Osteocyte (in vitro differentiated cells): ENCODE results near the gene ACP2. TPM values are rescaled to one million over a fixed set of nuclear protein-coding genes. Genes with fewer than 3 reads are reported as not detected.
"Not testable (repeated sequence)": the region's sequence is repeated elsewhere in the genome, so short reads cannot be mapped to it uniquely, and the experiment has no call there.

Experiments
- DNase-seq: peaks from one replicate; pipeline ENCODE4 v3.0.0; 2021; ENCODE audit warnings: mixed read lengths; ENCODE audit not compliant: unreplicated experiment; ENCODE audit errors: extremely low spot score
- H3K27ac Mint-ChIP-seq: one replicate; pipeline ENCODE4 v1.8.0; 2021; ENCODE audit warnings: mild to moderate bottlenecking, mixed read lengths; ENCODE audit not compliant: unreplicated experiment
- H3K27me3 Mint-ChIP-seq: one replicate; pipeline ENCODE4 v1.8.0; 2021; ENCODE audit warnings: mixed read lengths; ENCODE audit not compliant: unreplicated experiment
- H3K36me3 Mint-ChIP-seq: one replicate; pipeline ENCODE4 v1.8.0; 2021; ENCODE audit warnings: mixed read lengths; ENCODE audit not compliant: unreplicated experiment
- H3K4me1 Mint-ChIP-seq: one replicate; pipeline ENCODE4 v1.8.0; 2021; ENCODE audit warnings: mixed read lengths; ENCODE audit not compliant: unreplicated experiment
- H3K4me3 Mint-ChIP-seq: one replicate; pipeline ENCODE4 v1.8.0; 2021; ENCODE audit warnings: mild to moderate bottlenecking, moderate library complexity, mixed read lengths; ENCODE audit not compliant: unreplicated experiment
- H3K9me3 Mint-ChIP-seq: one replicate; pipeline ENCODE4 v1.8.0; 2021; ENCODE audit warnings: mixed read lengths; ENCODE audit not compliant: unreplicated experiment
- total RNA-seq: library from RNA; stranded (reverse); gene quantifications from 2 replicates; pipeline ENCODE4 v1.2.1, GENCODE V29; 2021
- TF ChIP-seq, protein P1 (sequence below): fragments of 200-600 bp; sonication (generic); IDR thresholded peaks from 2 replicates; pipeline ENCODE4 v1.5.0; 2021; ENCODE audit warnings: antibody characterized with exemption, mild to moderate bottlenecking, moderate library complexity

The ACP2 gene
- total RNA-seq, 1 donor from 2014 or later = 55.7 TPM

DNA sequence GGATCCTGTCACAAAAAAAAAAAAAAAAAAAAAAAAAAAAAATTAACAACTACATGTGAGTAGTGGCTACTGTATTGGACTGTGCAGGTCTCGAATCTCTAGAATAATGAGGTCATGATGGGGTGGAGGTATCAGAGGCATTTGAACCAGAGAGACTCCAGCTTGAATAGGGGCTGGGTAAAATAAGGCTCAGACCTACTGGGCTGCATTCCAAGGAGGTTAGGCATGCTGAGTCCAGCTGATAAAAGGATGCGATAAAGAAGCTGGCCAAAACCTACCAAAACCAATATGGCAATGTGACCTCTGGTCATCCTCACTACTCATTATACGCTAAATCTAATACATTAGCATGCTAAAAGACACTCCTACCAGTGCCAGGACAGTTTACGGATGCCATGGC lies 56.5 kb downstream of the ACP2 start:
- DNase-seq = no peak
- Mint-ChIP-seq H3K27ac (no peak overlapping the region), H3K36me3 (no peaks in the 10 kb centered on the region), H3K4me1 (peaks cover 54% of the 10 kb centered on the region), H3K9me3 (no peaks in the 10 kb centered on the region), H3K27me3 (no peaks in the 10 kb centered on the region), H3K4me3 (no peak overlapping the region)
- TF ChIP-seq, protein P1, sequence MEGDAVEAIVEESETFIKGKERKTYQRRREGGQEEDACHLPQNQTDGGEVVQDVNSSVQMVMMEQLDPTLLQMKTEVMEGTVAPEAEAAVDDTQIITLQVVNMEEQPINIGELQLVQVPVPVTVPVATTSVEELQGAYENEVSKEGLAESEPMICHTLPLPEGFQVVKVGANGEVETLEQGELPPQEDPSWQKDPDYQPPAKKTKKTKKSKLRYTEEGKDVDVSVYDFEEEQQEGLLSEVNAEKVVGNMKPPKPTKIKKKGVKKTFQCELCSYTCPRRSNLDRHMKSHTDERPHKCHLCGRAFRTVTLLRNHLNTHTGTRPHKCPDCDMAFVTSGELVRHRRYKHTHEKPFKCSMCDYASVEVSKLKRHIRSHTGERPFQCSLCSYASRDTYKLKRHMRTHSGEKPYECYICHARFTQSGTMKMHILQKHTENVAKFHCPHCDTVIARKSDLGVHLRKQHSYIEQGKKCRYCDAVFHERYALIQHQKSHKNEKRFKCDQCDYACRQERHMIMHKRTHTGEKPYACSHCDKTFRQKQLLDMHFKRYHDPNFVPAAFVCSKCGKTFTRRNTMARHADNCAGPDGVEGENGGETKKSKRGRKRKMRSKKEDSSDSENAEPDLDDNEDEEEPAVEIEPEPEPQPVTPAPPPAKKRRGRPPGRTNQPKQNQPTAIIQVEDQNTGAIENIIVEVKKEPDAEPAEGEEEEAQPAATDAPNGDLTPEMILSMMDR = no peak

DNA sequence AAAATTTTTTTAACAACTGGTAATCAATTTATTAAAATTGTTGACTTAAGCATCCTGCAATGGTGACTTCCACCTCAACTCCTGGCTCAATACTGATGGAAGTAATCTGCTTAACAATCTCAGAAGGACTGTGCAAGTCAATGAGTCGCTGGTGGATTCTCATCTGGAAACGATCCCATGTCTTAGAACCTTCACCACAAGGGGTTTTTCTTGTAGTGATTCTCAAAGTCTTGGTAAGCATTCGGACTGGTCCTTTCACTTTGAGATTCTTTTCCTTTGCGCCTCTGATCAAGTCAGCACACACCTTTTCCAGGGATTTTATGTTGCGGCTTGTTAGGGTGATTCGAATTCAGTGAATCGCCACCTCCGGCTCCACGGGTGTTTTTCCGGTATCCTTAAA lies 57.5 kb downstream of the ACP2 start:
- not testable (repeated sequence) for H3K36me3 Mint-ChIP-seq, H3K27ac Mint-ChIP-seq, H3K27me3 Mint-ChIP-seq, H3K4me3 Mint-ChIP-seq, H3K9me3 Mint-ChIP-seq, DNase-seq
- peaks cover 60% of the 10 kb centered on the region for H3K4me1 Mint-ChIP-seq

Other genes with a start within 250 kb of the ACP2 start
- 73.4 and 77.4 TPM in 2 replicates for gene ARFGAP2, start 71.9 kb downstream of the ACP2 start, total RNA-seq
- gene PACSIN3, start 62.4 kb downstream of the ACP2 start, total RNA-seq = 90.3 and 93.3 TPM in 2 replicates
- gene DDB2, start 33.8 kb downstream of the ACP2 start, total RNA-seq = 53.8 and 54.2 TPM in 2 replicates
- 10.5 and 14.4 TPM in 2 replicates for gene NR1H3, start 9.2 kb upstream of the ACP2 start, total RNA-seq
- gene MADD, start 21.3 kb upstream of the ACP2 start, total RNA-seq = 55.4 and 67.2 TPM in 2 replicates
- not detected in 2 replicates for gene MYBPC3, start 103.9 kb upstream of the ACP2 start, total RNA-seq
- not detected in 2 replicates for gene SPI1, start 129.7 kb upstream of the ACP2 start, total RNA-seq
- gene SLC39A13, start 159.8 kb upstream of the ACP2 start, total RNA-seq = 95.4 and 98.7 TPM in 2 replicates
- 123 and 126 TPM in 2 replicates for gene PSMC3, start 177.6 kb upstream of the ACP2 start, total RNA-seq
- 0.24 and 0.42 TPM in 2 replicates for gene RAPSN, start 200.3 kb upstream of the ACP2 start, total RNA-seq